Mesendoderm (in vitro differentiated cells): ENCODE data around the gene NELFB.

Experiments
- DNase-seq: peaks from one replicate; pipeline ENCODE4 v3.0.0; 2013
- H2AK5ac ChIP-seq: 2 replicates; pipeline ENCODE4 v1.6.1; 2013; ENCODE audit warnings: low read length, inconsistent platforms
- H2BK120ac ChIP-seq: 2 replicates; pipeline ENCODE4 v1.6.1; 2013; ENCODE audit warnings: low read depth, mild to moderate bottlenecking, low read length, moderate library complexity, mixed read lengths
- H2BK15ac ChIP-seq: replicated peaks from 2 replicates; pipeline ENCODE4 v1.6.1; 2013; ENCODE audit warnings: low read depth, mild to moderate bottlenecking, moderate library complexity
- H2BK5ac ChIP-seq: 2 replicates; pipeline ENCODE4 v1.6.1; 2013; ENCODE audit warnings: low read length, inconsistent platforms
- H3K18ac ChIP-seq: 2 replicates; pipeline ENCODE4 v1.6.1; 2013; ENCODE audit warnings: mild to moderate bottlenecking, low read length, mixed read lengths
- H3K23ac ChIP-seq: one replicate; pipeline ENCODE4 v1.6.1; 2013; ENCODE audit warnings: low read length
- H3K27ac ChIP-seq: 2 replicates; pipeline ENCODE4 v1.5.1; 2013; ENCODE audit warnings: low read depth, mild to moderate bottlenecking, inconsistent platforms, low read length, moderate library complexity
- H3K27me3 ChIP-seq: 2 replicates; pipeline ENCODE4 v1.6.1; 2013; ENCODE audit warnings: low read length, control low read depth, mild to moderate bottlenecking, inconsistent platforms; ENCODE audit not compliant: insufficient read depth, poor library complexity
- H3K36me3 ChIP-seq: 2 replicates; pipeline ENCODE4 v1.6.1; 2013; ENCODE audit warnings: low read length, inconsistent platforms; ENCODE audit not compliant: control insufficient read depth, insufficient read depth
- H3K4ac ChIP-seq: one replicate; pipeline ENCODE4 v1.6.1; 2013; ENCODE audit warnings: low read depth, mild to moderate bottlenecking, low read length, moderate library complexity
- H3K4me1 ChIP-seq: 2 replicates; pipeline ENCODE4 v1.6.1; 2013; ENCODE audit warnings: low read depth, low read length, inconsistent platforms; ENCODE audit not compliant: control insufficient read depth
- H3K4me2 ChIP-seq: 2 replicates; pipeline ENCODE4 v1.6.1; 2013; ENCODE audit warnings: low read length
- H3K4me3 ChIP-seq: 2 replicates; pipeline ENCODE4 v1.5.1; 2013; ENCODE audit warnings: mild to moderate bottlenecking, low read length
- H3K56ac ChIP-seq: one replicate; pipeline ENCODE4 v1.6.1; 2013; ENCODE audit warnings: low read length
- H3K79me1 ChIP-seq: 2 replicates; pipeline ENCODE4 v1.6.1; 2013; ENCODE audit warnings: low read length, inconsistent platforms
- H3K79me2 ChIP-seq: 2 replicates; pipeline ENCODE4 v1.6.1; 2013; ENCODE audit warnings: mild to moderate bottlenecking, low read length; ENCODE audit not compliant: control insufficient read depth, insufficient read depth
- H3K9ac ChIP-seq: 2 replicates; pipeline ENCODE4 v1.6.1; 2013; ENCODE audit warnings: low read length, inconsistent platforms
- H4K5ac ChIP-seq: one replicate; pipeline ENCODE4 v1.6.1; 2013; ENCODE audit warnings: low read length
- H4K8ac ChIP-seq: one replicate; pipeline ENCODE4 v1.6.1; 2013; ENCODE audit warnings: low read depth, mild to moderate bottlenecking, control low read depth, low read length, moderate library complexity
- WGBS: extraction: QIAGEN DNeasy Blood & Tissue Kit; methylation state at CpG from one replicate; pipeline ENCODE4 v1.1.7; 2013; ENCODE audit warnings: low lambda C conversion rate, missing lambda C conversion rate; ENCODE audit not compliant: insufficient coverage; ENCODE audit errors: extremely low coverage; 5-methylcytosine and 5-hydroxymethylcytosine counted together

Gene NELFB

DNA sequence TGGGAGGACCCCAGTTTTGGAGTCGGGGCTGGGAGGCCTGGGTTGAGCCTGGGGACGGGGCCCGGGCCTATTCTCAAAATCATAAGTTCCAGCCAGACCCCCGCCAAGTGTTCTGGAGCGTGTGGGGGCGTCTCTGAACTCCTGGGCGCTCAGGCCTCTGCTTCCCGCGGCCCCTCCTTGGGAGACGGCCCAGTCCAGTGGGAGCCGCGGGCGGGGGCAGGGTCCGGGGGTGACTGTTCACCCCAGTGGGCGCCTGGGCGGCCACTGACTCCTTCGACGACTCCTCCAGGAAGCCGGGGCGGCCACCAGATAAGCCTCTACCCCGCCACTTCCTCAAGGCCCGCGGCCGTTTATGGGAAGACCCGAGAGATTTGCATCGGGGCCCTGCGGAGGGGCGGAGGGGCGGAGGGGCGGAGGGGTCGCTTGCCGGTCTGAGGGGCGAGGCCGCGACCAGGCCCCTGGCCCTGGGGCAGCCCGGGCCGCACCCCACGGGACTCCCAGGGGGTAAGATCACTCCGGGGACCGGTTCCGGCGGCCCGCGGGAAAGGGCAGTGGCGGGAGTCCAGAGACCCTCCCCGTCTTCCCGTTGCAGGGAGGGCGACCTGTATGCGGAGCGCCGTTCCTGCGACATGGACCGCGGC, 23.1 kb downstream of the NELFB start:
- peak overlapping the region; percentile 82 for H4K8ac ChIP-seq
- peak overlapping the region; percentile 88 for H3K9ac ChIP-seq
- peak overlapping the region; percentile 74 for H3K4me2 ChIP-seq
- H2BK120ac ChIP-seq = peak overlapping the region; percentile 65
- H2BK15ac ChIP-seq = peak overlapping the region; percentile 20
- H3K4me1 ChIP-seq = peaks cover 7% of the 10 kb centered on the region
- H3K36me3 ChIP-seq = no peaks in the 10 kb centered on the region
- no peak overlapping the region for H2AK5ac ChIP-seq
- peak overlapping the region; percentile 51 for H3K4me3 ChIP-seq
- H4K5ac ChIP-seq = no peak overlapping the region
- H3K18ac ChIP-seq = peak overlapping the region; percentile 86
- no peaks in the 10 kb centered on the region for H3K79me2 ChIP-seq
- peak overlapping the region; percentile 92 for H3K4ac ChIP-seq
- H3K79me1 ChIP-seq = peaks cover 2% of the 10 kb centered on the region
- no peaks in the 10 kb centered on the region for H3K27me3 ChIP-seq
- peak overlapping the region; percentile 93 for H3K56ac ChIP-seq
- WGBS = no CpG with 5 or more reads among the region's 54 CpGs
- peak overlapping the region; percentile 81 for H3K27ac ChIP-seq
- H2BK5ac ChIP-seq = peak overlapping the region; percentile 4
- H3K23ac ChIP-seq = peak overlapping the region; percentile 66
- no peak for DNase-seq

DNA sequence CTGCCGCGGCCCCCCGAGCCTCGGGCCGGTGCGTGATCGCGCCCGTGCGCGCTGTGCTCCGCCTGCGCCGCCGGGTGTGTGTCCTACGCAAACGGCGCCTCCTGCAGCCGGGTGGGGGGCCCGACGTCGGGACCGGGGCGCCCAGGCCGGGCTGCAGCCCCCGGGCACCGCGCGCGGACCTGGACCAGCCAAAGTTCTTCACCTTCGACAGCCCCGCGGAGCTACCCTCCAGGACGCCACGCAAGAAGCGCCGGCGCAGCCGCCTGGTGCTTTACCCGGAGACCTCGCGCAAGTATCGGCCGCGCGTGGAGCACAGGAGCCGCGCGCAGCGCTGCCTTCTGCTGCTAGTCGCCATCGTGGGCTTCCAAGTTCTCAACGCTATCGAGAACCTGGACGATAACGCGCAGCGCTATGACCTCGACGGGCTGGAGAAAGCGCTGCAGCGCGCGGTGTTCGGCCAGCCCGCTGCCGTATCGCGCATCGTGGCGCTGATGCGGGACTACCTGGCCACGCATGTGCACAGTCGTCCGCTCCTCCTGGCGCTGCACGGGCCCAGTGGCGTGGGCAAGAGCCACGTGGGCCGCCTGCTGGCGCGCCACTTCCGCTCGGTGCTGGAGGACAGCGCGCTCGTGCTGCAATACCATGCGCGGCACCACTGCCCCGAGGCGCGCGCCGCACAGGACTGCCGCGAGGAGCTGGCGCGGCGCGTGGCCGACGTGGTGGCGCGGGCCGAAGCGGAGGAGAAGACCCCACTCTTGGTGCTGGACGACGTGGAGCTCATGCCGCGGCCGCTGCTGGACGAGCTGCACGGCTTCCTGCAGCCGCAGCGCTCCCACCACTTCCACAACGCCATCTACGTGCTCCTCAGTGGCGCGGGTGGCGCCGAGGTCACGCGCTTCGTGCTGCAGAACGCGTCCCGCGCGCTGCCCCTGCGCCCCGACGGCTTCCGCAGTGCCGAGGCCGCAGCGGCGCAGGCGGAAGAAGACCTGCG, 23.9 kb downstream of the NELFB start:
- H2AK5ac ChIP-seq = no peak overlapping the region
- peak overlapping the region; percentile 42 for H4K8ac ChIP-seq
- H3K4me3 ChIP-seq = peak overlapping the region; percentile 35
- no peak overlapping the region for H2BK15ac ChIP-seq
- peak overlapping the region; percentile 86 for H3K18ac ChIP-seq
- no peak for DNase-seq
- H3K36me3 ChIP-seq = no peaks in the 10 kb centered on the region
- H3K79me2 ChIP-seq = no peaks in the 10 kb centered on the region
- WGBS = no CpG with 5 or more reads among the region's 139 CpGs
- H3K4me1 ChIP-seq = peaks cover 7% of the 10 kb centered on the region
- H3K23ac ChIP-seq = peak overlapping the region; percentile 66
- H2BK120ac ChIP-seq = no peak overlapping the region
- peak overlapping the region; percentile 93 for H3K56ac ChIP-seq
- H4K5ac ChIP-seq = no peak overlapping the region
- no peak overlapping the region for H3K27ac ChIP-seq
- H3K9ac ChIP-seq = peak overlapping the region; percentile 88
- no peaks in the 10 kb centered on the region for H3K27me3 ChIP-seq
- no peaks in the 10 kb centered on the region for H3K79me1 ChIP-seq
- H2BK5ac ChIP-seq = no peak overlapping the region
- peak overlapping the region; percentile 34 for H3K4me2 ChIP-seq
- peak overlapping the region; percentile 92 for H3K4ac ChIP-seq

DNA sequence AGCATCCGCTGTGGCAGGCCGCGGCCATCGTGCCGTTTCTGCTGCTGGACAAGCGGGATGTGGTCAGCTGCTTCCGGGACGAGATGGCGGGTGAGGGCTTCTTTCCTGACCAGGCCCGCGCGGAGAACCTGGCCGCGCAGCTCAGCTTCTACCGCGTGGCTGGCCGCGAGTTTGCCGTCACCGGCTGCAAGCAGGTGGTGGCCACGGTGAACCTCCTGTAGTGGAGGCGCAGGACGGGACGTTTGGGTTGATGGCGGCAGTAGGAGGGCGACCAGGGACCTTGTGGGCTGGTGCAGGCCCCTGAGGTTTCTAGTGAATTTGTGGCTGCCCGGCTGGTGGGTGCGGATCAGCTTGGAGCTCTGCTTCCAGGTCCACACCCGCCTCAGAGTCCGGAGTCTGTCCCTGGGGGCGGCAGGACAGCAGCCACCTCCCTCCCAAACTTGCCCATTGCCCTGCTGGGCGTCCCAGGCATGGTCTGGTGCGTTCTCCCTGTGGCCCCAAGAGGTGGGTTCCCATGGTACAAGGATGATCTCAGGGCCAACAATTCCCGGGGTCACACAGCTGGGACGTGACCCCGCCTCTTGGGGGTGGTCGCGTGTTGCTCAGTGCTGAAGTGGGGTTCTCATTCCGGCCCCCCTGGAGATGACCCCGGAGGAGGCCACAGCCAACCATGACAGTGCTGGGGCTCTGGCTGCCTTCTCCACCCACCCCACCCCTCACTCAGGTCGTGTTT, 24.8 kb downstream of the NELFB start:
- Histone ChIP-seq H3K79me2 (no peaks in the 10 kb centered on the region), H3K4me2 (no peak overlapping the region), H3K9ac (no peak overlapping the region), H2AK5ac (no peak overlapping the region), H3K4ac (no peak overlapping the region), H3K18ac (no peak overlapping the region), H3K4me1 (peaks cover 7% of the 10 kb centered on the region), H3K79me1 (no peaks in the 10 kb centered on the region), H3K27me3 (no peaks in the 10 kb centered on the region), H2BK120ac (no peak overlapping the region), H3K27ac (no peak overlapping the region), H3K23ac (no peak overlapping the region), H2BK5ac (no peak overlapping the region), H4K8ac (no peak overlapping the region), H3K56ac (no peak overlapping the region), H3K36me3 (no peaks in the 10 kb centered on the region), H2BK15ac (no peak overlapping the region), H4K5ac (no peak overlapping the region), H3K4me3 (no peak overlapping the region)
- no peak for DNase-seq
- no CpG with 5 or more reads among the region's 41 CpGs for WGBS

DNA sequence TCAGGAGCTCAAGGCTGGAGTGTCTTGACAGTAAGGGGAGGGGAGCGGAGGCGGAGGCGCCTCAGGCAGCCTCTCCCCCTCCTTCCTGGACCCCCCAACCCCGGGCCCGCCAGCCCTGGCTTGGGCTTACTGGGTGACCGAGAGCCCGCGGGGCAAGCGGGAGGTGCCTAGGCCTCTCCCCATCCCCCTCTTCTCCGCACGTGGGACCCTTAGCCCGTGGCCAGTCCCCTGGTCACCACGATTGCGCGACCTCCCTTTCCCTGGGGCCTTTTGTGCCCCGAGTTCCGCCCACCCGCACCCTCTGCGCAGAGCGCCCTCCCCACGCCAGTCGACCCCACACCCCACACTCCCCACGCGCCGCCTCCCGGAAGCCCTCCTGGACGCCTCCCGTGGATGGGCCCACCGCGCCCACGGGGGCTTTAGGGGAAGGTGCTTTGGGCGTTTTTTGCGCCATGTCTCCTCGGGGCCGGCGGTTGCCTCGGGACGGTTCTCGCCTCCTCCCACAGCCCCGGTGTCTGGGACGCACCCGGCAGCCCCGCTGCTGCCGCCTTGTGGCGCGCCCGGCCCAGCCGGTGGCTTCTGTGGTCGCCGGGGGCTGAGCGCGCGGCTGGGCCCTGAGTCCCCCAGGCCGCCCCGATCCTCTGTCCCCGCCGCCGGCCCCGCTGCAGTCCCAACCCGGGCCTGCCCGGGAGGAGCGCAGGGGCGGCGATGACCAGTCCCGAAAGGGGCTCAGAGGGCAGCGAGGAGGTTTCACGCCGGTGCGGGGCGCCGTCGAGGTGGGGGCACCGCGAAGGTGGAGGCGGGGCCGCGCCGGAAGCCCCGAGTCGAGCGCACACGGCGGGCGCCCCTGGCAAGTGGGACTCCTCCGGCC, 25.6 kb downstream of the NELFB start:
- H3K56ac ChIP-seq = peak overlapping the region; percentile 86
- H3K4me2 ChIP-seq = peak overlapping the region; percentile 90
- peak overlapping the region; percentile 24 for H3K23ac ChIP-seq
- H3K9ac ChIP-seq = peak overlapping the region; percentile 77
- DNase-seq = peak; percentile 62
- no peak overlapping the region for H2BK15ac ChIP-seq
- H2BK120ac ChIP-seq = no peak overlapping the region
- H3K4me3 ChIP-seq = peak overlapping the region; percentile 52
- no peak overlapping the region for H2AK5ac ChIP-seq
- no CpG with 5 or more reads among the region's 85 CpGs for WGBS
- H3K27me3 ChIP-seq = no peaks in the 10 kb centered on the region
- H4K5ac ChIP-seq = no peak overlapping the region
- H3K4ac ChIP-seq = peak overlapping the region; percentile 59
- H3K18ac ChIP-seq = peak overlapping the region; percentile 68
- no peaks in the 10 kb centered on the region for H3K36me3 ChIP-seq
- no peak overlapping the region for H2BK5ac ChIP-seq
- peak overlapping the region; percentile 33 for H3K27ac ChIP-seq
- H3K79me2 ChIP-seq = no peaks in the 10 kb centered on the region
- H4K8ac ChIP-seq = no peak overlapping the region
- H3K79me1 ChIP-seq = no peaks in the 10 kb centered on the region
- H3K4me1 ChIP-seq = peaks cover 7% of the 10 kb centered on the region
